Effector memory CD4-positive, alpha-beta T cell (primary cell): ENCODE data around the gene AKR1C2.
"Not testable (repeated sequence)": the region's sequence is repeated elsewhere in the genome, so short reads cannot be mapped to it uniquely, and the experiment has no call there.

ENCODE experiments used
- DNase-seq, 3 donors: peaks; one replicate each; pipeline ENCODE4 v3.0.0-alpha.2; 2020
- H3K27ac ChIP-seq: 2 replicates; pipeline ENCODE4 v1.7.0; 2013; ENCODE audit warnings: mild to moderate bottlenecking, low read length, moderate library complexity; ENCODE audit not compliant: insufficient read depth, poor library complexity, severe bottlenecking
- H3K27me3 ChIP-seq: replicated peaks from 2 replicates; pipeline ENCODE4 v1.7.0; 2013; ENCODE audit warnings: mild to moderate bottlenecking, low read length; ENCODE audit not compliant: insufficient read depth, control insufficient read depth, poor library complexity, severe bottlenecking
- H3K36me3 ChIP-seq: 2 replicates; pipeline ENCODE4 v1.7.0; 2013; ENCODE audit warnings: mild to moderate bottlenecking, low read length, moderate library complexity; ENCODE audit not compliant: control insufficient read depth, insufficient read depth
- H3K4me1 ChIP-seq: 2 replicates; pipeline ENCODE4 v1.7.0; 2013; ENCODE audit warnings: low read length, mild to moderate bottlenecking; ENCODE audit not compliant: control insufficient read depth, insufficient read depth, poor library complexity, severe bottlenecking
- H3K4me3 ChIP-seq: 2 replicates; pipeline ENCODE4 v1.7.0; 2013; ENCODE audit warnings: low read length, low read depth, mild to moderate bottlenecking; ENCODE audit not compliant: insufficient read depth, poor library complexity, severe bottlenecking
- H3K9me3 ChIP-seq: 2 replicates; pipeline ENCODE4 v1.7.0; 2013; ENCODE audit warnings: mild to moderate bottlenecking, low read length, moderate library complexity; ENCODE audit not compliant: control insufficient read depth

AKR1C2 gene

DNA sequence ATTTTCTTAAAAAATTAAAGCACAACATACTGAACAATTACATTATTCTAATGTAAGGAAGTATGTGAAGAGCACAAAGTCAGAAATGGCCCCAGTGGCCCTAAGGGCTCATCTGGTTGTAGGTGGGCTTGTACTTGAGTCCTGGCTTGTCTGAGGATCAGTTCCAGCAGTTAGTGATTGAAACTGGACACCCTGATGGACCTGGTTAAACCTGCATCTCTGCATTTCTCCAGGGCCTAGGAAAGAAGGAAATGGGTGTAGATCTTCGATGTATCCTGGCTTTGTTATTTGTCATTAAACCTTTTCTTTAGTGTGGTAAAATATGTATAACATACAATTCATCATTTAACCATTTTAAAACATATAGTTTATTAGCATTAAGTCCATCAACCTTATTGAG is 9.7 kb upstream of the AKR1C2 start:
- no peaks in the 10 kb centered on the region for H3K27me3 ChIP-seq
- H3K4me3 ChIP-seq, result no peak overlapping the region
- no peaks in the 10 kb centered on the region for H3K9me3 ChIP-seq
- DNase-seq, result no peak
- no peaks in the 10 kb centered on the region for H3K4me1 ChIP-seq
- H3K27ac ChIP-seq, result no peak overlapping the region
- H3K36me3 ChIP-seq, result no peaks in the 10 kb centered on the region

DNA sequence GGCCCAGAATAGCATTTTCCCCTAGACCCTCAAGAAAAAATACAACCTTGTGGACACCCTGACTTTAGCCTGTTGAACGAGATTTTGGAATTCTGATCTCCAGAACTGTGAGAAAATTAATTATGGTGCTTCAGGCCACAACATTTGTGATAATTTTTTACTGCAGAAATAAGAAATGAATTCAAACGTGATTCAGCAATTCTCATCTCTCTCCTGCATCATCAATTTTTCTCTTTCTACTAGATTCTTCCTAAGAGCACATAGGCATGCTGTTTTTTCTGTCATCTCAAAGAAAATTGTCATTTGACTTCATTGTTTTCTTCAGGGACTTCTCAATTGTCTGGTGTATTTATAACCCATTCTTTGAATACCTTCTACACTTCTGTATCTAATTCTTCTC is 8.9 kb upstream of the AKR1C2 start:
- Histone ChIP-seq H3K9me3 (no peaks in the 10 kb centered on the region), H3K36me3 (no peaks in the 10 kb centered on the region), H3K4me3 (no peak overlapping the region)

DNA sequence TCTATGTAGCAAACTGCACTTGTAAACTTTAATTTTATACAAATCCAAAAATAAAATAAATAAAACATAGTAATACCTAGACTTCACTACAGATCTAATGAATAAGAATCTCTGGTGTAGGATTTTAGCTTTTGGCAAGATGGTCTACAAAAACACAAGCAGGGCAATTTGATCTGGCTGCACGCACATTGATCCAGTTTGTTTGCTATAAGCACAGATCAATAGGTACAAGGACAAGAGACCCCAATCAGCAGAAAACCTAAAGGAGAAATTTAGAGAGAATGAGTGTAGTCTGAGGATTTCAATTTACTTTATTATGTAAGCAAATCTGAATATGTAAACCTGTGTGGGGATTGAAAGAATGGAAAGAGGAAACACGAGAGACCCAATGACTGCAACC is 7.7 kb upstream of the AKR1C2 start:
- DNase-seq, H3K4me1 ChIP-seq, H3K9me3 ChIP-seq, H3K27ac ChIP-seq, H3K4me3 ChIP-seq, H3K36me3 ChIP-seq, H3K27me3 ChIP-seq: not testable (repeated sequence)

More for the DNA sequence above, 8.9 kb upstream of the AKR1C2 start:
- no peaks in the 10 kb centered on the region for H3K27me3 ChIP-seq
- no peak for DNase-seq
- H3K27ac ChIP-seq, result no peak overlapping the region
- no peaks in the 10 kb centered on the region for H3K4me1 ChIP-seq

DNA sequence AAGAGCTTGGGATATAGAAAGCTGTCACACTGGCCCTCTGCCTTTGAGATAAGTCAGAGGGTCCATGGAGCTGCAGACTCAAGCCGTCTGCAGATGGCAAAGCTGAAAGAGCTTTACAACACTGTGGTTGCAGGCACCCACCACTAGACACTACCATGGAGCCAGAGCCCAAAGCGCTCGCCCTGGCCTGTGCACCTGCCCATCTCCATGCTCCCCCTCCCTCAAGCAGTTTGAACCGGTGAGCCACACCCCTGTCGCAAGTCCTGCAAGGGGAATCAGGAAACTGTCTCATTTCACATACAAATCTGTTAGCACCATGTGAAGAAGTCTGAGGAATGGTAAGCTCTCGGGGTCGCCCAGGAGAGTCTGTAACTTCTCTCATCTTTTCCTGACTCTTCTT is 6.4 kb upstream of the AKR1C2 start:
- H3K36me3 ChIP-seq, H3K4me3 ChIP-seq, H3K4me1 ChIP-seq, H3K27me3 ChIP-seq, H3K9me3 ChIP-seq, DNase-seq, H3K27ac ChIP-seq: not testable (repeated sequence)

DNA sequence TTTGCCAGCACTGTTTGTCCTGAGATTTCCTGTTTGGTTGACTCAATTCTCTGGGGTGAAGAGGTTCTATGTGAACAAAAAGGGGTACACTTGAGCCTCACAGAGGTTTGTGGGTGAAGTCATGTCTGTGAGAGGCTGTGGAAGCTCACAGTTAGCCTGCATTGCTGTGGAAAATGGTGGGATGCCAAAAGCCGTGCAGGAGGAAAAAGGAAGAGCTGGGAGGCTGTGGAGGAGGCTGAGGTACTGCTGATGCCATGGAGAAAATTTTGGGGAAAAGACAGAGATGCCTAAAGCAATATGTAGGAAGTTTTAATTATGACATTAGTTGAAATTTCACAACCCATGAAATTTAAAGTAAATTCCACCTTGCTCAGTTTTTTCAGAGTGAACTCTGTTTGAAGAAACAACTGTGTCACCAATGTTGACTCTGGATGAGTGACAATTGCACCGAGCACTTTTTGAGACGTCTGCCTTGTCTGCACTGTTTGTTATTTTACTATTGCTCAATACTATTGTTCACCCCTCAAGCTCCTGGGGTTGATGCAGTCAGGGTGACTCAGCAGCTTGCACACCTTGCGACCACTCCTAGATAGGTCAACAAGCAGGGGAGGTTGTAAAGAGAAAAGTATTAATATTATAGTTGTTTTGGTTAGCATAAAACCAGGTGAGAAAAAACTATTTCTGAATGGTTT is 5.3 kb upstream of the AKR1C2 start:
- not testable (repeated sequence) for H3K27me3 ChIP-seq, H3K4me1 ChIP-seq, H3K36me3 ChIP-seq, H3K9me3 ChIP-seq, H3K4me3 ChIP-seq, DNase-seq, H3K27ac ChIP-seq

DNA sequence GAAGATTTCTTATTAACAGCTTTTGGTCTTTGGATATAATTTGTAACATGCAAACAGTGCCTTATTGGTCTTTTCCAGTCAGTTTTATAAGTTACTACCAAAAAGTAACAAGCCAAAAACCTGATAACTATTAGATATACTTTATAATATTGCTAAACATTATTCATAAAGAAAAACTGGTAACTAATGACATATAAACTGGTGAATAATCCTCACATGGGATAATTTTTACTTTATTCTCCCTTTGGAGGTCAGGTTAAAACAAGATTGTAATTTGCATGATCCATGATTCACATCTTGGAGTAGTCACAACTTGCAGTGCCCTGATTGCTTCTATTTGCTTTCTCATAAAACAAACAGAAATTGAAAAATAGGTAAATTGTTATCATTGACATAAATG is 844 bp upstream of the AKR1C2 start:
- not testable (repeated sequence) for H3K27me3 ChIP-seq, DNase-seq, H3K36me3 ChIP-seq, H3K9me3 ChIP-seq, H3K4me3 ChIP-seq, H3K27ac ChIP-seq, H3K4me1 ChIP-seq

DNA sequence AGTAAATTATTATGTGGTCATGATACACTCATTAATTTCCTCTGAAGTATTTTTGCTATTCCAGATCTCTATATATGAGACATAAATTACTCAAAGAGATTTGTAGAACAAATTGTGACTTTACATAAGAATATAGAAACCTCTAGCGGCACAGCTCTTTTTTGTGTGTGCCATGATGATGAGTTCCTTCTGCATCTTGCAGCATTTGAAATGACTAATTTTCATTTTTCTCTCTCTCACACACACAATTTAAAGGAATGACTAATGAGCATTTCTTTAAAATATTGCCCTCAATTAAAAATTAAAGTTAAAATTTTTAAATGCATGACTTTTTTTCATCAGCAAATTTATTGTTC is 351 bp upstream of the AKR1C2 start:
- not testable (repeated sequence) for H3K36me3 ChIP-seq, H3K4me1 ChIP-seq, DNase-seq, H3K4me3 ChIP-seq, H3K9me3 ChIP-seq, H3K27ac ChIP-seq, H3K27me3 ChIP-seq

DNA sequence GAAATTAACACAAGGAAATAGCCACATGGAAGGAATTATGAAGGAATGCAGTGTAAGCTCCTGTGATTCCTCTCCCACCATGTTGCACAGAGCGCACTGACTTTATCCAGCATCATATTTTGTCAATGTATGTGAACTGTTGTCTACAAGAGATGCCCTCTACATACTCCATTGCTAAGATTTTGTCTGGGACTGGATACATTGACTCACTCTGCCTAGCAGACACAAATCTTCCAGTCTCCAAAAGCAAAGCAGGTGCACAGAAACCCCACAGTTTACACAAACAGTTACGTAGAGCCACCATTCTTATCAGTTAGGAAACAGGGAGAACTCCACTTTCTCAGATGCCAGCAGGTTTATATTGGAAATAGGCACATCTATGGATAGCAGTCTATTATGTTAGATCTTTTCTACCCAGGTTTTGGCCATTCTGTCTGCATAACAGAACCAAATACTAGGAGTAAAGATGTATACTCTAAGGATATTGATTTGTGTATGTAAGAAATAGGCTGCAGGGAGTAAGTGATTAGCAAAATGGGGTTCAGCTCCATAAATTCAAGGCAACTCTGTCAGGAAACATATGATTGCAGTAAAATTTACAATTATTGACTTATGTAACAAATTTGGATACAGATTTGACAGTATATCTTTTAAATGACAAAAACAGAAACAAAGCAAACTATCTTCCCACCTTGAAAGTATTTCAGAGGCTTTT is 1.5 kb downstream of the AKR1C2 start:
- H3K4me3 ChIP-seq, result no peak overlapping the region
- no peak for DNase-seq
- no peak overlapping the region for H3K27ac ChIP-seq
- H3K27me3 ChIP-seq, result no peaks in the 10 kb centered on the region
- no peaks in the 10 kb centered on the region for H3K9me3 ChIP-seq
- H3K4me1 ChIP-seq, result no peaks in the 10 kb centered on the region
- H3K36me3 ChIP-seq, result no peaks in the 10 kb centered on the region

DNA sequence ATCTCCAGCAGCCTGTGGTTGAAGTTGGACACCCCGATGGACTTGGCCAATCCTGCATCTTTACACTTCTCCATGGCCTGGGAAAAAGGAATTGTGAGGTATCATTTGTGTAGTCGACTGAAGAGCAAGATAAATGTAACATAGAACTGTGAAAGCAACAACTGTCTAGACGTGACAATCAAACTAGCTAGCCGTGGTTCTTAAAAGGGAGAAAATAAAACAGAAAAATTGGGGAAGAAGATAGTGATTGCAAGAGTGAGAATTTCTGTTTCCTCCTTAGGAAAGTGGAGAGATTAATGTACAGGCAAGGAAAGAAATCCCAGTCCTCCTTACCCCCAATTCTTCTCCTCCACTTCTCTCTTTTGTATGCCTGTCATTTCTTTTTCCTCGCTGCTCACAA is 5.0 kb downstream of the AKR1C2 start:
- H3K4me3 ChIP-seq, result no peak overlapping the region
- H3K4me1 ChIP-seq, result no peaks in the 10 kb centered on the region
- H3K36me3 ChIP-seq, result no peaks in the 10 kb centered on the region
- no peak for DNase-seq
- no peaks in the 10 kb centered on the region for H3K9me3 ChIP-seq
- no peak overlapping the region for H3K27ac ChIP-seq
- no peaks in the 10 kb centered on the region for H3K27me3 ChIP-seq

DNA sequence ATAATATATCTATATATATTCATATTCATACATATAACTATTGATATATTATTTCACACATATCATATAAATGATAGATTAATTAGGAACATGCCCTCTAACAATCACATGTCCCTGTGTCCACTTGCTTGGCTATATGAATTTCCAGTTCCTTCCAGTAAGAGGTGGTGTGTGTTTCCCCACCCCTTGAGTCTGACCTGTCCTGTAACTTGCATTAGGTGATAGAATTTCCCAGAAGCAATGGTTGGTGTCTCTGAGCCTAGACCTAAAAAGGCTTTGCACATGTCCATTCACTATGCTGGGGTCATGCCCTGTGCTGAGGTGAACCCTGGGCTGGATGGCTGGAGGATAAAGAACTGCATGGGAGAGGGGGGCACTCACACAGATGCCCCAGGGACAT is 9.4 kb downstream of the AKR1C2 start:
- H3K4me1 ChIP-seq, H3K36me3 ChIP-seq, DNase-seq, H3K27me3 ChIP-seq, H3K9me3 ChIP-seq, H3K4me3 ChIP-seq, H3K27ac ChIP-seq: not testable (repeated sequence)
